ENCODE measurements around the gene ST8SIA6.

Gene ST8SIA6

DNA sequence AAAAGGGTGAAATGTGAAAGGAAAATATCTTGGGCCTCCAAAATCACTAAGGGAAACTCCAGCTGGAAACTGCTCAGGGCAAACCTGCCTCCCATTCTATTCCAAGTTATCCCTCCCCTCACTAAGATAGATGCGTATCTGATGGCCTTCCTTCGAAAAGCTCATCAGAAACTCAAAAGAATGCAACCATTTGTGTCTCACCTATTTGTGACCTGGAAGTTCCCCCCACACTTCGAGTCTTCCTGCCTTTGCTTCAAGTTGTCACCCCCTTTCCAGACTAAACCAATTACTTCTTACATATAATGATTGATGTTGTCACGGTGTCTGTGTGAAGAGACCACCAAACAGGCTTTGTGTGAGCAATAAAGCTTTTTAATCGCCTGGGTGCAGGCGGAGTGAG is 69.3 kb downstream of the ST8SIA6 start:
- DNase-seq (ENCODE audit: low read depth), result no peak

DNA sequence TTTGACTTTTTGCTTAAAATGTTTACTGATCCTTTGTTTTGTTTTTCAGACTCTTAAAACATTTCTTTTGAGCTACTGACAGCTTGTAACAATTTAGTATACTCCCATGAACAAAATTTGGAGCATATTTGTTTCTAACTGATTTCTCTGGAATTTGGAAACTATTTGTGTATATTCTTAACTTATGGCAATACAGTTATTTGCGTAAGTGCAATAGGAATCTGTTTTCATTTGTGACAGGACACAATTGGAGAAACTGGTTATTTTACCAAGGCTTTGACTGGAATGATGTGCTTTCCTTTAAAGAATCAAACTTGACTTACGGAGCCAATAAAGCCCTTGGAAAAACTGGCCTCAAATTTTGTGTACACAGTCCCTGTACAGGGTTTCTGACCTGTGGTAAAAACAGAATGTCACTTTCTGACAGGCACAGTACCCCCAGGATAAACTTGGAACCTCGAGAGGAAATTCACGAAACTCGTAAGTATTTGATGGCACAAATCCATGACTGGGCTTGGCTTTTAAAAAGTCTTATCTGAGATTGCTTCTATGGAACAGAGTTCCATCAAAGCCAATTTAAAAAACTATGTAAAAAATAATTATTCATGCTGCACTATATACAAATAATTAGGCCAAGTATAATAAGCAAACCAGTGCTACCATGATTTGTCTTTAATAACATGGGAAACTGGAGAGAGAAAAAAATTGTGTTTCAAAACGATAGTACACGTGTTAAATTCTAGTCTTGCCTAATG is 70.4 kb downstream of the ST8SIA6 start:
- DNase-seq (ENCODE audit: low read depth), result peak; percentile 52

DNA sequence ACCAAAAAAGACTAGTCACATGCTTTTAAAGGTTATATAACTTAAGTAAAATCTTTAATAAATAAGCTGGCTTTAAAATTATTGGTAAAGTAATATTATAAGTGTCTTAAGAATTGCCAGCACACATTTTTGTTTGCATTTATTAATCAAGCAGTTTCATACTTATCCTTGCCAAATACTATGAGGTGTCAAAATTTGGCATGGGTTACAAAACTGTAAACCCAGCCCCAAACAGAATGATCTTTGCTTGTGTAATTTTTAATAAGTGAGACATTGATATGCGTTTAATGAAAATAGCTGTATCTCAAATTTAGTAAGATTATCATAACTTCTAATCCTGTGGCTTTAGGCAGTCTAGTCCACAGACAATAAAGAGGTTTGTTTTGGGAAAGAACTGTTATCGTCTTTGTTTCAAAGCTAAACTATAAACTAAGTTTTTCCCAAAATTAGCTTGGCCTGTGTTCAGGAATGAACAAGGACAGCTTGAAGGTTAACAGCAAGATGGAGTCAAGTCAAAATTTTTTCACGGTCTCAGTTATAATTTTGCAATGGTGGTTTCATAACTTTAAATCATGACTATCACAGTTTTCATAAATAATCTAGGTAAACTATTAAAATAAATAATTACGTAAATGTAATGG is 72.8 kb downstream of the ST8SIA6 start:
- no peak for DNase-seq (ENCODE audit: low read depth)

DNA sequence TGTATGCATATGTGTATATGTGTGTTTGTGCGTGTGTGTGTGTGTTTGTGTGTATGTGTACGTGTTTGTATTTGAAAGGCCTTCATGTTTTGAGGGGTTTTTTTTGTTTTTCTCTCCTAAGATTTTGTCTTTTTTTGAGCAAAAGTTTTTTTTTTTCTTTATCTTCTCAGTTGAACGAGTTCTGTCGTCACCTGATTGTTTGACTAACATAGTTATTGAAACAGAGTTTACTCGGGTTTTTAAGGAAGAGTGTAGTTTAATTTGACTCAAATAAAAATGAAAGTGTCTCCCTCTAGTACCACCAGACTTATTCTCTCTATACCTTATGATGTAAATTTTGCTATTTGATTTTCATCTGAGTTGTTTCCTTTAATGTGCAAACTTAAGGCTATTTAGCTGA is 73.5 kb downstream of the ST8SIA6 start:
- no peak for DNase-seq (ENCODE audit: low read depth)

DNA sequence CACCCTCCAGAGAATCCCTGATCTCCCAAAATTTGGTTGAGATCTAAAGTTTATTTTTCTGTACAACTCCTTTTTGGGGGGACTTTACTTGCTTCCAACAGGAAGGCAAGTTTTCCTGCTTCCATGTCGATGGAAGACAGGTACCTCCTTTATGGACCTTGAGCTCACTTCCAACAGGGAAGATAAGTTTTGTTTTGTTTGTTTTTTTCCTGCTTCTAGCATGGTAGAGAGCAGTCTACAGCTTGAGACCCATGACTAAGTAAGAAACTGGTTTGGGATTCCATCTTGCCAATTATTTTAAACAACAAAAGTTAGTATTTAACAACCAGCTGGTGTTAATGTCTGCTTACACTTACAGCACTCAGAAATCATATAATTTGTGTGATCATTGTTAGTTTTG is 74.4 kb downstream of the ST8SIA6 start:
- no peak for DNase-seq (ENCODE audit: low read depth)

DNA sequence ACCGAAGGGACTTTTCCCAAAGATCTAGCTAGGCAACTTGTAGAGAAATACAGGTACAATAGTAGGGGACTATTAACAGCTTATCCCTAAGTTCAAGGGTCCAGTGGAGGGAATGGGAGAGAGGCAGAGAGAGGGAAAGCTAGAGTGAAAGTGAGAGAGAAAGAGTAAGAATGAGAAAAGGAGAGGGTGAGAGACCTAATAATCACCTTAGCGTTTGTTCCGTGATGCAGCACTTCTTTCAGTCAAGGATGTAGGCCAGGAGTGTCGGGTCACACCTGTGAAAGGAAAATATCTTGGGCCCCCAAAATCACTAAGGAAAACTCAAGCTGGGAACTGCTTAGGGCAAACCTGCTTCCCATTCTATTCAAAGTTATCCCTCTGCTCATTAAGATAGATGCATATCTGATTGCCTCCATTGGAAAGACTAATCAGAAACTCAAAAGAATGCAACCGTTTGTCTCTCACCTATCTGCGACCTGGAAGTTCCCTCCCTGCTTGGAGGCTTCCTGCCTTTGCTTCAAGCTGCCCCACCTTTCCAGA is 75.2 kb downstream of the ST8SIA6 start:
- DNase-seq (ENCODE audit: low read depth), result no peak

DNA sequence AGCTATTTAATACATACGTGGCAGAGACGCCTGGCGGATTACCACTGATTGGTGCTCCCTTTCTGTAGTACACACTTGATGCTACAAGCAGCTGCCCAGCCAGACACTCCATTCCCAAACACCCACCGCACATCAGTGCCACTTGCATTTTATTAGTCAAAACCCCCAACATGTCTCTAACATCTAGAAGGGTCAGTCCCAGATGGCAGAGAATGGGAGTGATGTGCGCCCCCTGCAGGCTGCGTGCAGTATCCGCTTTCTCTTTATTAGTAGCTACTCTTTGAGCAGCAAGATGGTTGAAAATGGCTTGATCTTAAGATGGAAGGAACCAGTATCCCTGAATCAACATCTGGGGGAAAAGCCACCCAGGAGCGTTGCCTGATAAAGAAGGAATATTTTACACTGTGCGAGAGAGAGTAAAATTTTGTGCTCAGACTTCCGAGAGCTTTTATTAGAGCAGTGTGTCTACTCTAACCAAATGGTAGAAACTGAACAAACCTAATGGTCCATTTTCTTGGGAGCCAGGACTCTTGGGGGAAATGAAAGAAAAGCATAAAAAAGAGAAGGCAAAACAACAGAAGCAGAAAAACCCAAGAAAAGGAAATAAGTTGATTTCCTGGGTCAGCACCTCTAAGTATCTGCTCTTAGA is 78.3 kb downstream of the ST8SIA6 start:
- DNase-seq (ENCODE audit: low read depth), result no peak

DNA sequence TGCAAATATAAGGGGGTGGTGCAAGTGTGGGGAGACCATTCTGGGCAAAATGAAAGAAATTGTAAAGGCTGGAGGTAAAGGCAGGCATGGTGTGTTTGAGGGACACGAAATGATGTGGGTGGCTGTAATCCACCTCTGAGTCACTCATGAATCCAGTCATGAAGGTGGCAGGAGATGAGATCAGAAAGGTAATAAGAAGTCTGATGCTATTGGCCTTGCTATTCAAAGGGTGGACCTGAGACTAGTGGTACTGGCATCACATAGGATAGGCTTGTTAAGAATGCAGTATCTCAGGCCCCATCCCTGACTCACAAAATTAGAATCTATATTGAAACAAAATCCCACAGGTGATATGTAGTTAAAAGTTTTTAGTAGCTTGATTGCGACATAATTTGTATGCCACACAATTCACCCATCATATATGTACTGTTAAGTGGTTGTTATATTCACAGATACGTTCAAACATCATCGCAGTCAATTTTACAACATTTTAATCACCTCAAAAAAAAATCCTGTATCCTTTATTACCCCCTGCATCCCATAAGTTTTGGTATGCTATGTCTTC is 85.6 kb downstream of the ST8SIA6 start:
- DNase-seq (ENCODE audit: low read depth), result no peak

DNA sequence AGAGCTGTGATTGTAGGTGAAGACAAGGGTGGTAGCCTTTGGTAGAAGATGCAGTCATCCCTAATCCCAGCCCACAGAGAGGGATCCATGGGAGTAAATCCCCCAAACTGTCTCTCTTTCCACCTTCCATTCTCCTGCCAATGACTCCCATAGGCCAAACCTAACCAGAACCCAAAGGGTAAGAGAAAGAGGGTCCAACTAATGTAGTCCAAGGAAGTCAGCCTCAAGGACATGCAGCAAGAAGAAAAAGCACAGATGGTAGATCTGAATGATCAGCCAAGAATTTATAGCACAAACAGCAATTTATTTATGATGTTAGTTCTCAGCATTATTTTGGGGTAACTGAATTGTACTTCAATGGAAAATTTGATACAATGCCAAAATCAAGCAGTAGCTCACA is 87.7 kb downstream of the ST8SIA6 start:
- DNase-seq (ENCODE audit: low read depth), result no peak

DNA sequence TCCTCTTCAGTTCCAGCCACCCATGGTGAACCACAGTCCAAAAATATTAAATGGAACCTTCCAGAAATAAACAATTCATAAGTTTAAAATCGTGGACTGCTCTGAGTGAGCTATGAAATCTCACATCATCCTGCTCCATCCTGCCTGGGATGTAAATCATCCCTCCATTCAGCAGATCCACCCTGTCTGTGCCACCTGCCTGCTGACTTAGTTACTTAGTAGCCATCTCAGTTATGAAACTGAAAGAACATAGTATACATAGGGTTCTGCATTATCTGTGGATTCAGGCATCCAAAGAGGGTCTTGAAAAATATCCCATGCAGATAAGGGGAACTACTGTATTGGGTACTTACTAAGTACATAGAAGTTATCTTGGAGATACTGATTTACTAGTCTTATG is 89.0 kb downstream of the ST8SIA6 start:
- DNase-seq (ENCODE audit: low read depth), result no peak

DNA sequence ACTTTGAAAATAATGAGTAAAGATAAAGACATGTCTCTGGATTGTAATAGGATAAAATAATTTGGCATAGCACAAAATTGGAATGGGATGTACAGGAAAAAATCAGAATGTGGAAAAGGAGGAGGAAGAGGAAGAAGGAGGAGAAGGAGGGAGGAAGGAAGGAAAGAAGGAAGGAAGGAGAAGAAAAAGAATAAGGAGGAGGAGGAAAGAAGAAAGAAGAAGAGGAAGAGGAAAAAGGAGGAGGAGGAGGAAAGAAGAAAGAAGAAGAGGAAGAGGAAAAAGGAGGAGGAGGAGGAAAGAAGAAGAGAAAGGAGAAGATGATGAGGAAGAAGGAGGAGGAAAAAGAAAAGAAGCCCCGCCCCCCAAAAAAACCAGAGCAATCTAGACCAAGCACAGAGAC is 95.9 kb downstream of the ST8SIA6 start:
- DNase-seq (ENCODE audit: low read depth), result no peak

DNA sequence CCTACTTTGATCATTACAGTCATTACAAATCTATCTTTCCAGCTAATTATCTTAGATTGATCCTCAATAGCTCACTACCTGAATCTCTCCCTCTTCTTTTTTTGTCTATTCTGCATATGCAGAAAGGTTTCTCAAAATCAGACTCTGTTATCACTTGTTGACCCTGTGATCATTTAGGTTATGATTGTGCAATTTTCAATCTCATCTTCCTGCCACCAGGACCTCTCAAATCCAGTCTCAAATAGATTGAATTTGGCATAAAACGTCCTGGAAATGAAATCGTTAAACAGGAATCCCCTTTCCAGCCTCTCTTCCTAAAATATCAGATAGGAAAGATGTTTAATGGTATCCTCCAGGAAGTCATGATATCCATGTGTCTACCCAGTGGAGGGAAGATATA is 96.6 kb downstream of the ST8SIA6 start:
- no peak for DNase-seq (ENCODE audit: low read depth)

DNA sequence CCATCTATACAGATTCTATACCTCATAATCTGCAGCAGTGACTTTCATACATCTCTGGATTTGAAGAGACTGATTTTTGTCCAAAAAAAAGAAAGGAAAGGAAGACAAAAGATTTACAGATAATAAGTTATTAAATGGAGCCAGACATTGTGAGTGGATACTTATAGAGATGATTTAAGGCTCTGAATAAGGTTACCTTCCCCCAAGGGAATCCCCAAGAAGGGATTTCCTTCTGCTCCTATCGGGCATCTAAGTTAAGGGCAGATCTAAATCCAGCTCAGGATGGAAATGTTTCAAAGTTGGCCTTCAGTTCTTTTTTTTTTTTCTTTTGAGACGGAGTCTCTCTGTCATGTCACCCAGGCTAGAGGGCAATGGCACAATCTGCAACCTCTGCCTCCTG is 97.6 kb downstream of the ST8SIA6 start:
- DNase-seq (ENCODE audit: low read depth), result no peak

DNA sequence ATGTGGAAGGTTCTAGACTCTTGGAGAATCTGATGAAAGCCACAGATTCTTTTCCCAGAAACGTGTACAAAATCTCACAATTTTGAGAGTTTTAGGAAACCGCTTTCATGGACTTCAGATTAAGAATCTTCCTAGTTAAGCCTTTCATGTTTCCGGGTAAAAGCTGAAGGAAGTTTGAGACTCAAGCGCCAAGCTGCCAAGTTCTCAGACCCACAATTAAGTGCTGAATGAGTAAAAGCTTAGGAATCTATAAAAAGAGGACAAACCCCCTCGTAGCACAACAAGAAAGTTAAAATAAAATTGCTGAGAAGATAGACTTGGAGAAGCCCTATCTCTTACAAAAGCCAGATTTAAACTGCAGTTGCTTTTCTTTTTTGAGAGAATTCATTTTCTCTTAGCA is 99.6 kb downstream of the ST8SIA6 start:
- DNase-seq (ENCODE audit: low read depth), result no peak

DNA sequence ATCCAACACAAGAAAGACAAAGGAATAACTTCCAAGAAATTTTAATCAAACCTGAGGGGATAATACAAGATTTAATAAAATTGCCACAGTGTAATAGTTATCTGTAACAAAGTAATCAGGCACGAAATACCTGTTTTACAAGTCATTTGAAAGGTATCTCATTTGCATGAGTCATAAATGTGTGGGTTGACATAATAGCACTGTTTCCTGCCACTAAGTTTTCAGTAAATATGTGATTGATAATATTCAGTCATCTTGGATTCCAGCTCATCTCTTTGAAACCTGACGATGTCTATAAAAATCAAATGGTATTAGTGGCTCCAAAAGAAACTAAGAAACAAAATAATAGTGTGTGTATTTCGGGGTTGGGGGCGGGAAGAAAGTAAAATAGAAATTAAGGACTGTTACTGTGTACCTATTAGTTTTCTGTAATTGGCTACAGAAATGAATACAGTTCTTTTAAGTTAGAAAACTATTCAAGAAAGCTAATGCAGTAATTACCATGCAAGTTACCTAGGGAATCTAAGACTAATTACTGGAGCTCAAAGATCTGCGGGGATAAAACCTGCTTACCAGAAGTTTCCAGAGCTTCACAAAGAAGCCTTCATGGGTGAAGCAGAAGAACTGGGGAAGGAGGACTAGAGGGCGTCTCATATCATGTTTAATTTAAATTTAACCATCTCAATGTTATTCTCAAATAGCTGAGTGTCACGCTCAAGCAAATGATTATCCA is 100.7 kb downstream of the ST8SIA6 start:
- no peak for DNase-seq (ENCODE audit: low read depth)

DNA sequence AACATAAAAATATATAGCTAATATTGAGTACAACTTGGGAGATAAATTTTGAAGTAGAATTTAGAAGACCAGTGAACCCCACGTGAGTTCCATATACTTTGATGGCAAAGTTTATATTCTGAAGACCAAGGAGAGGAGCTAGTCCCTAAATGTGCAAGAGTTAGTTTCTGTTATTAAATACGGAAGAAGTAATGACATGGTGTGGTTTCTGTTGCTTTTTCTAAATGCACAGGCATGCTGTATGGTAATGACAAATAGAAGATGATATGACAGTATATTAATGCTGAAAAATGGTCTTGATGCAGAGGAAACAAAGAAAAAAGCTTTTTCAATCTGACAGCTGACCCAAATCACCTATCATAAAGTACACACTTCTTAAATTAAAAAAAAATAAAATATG is 101.8 kb downstream of the ST8SIA6 start:
- DNase-seq (ENCODE audit: low read depth), result no peak

DNA sequence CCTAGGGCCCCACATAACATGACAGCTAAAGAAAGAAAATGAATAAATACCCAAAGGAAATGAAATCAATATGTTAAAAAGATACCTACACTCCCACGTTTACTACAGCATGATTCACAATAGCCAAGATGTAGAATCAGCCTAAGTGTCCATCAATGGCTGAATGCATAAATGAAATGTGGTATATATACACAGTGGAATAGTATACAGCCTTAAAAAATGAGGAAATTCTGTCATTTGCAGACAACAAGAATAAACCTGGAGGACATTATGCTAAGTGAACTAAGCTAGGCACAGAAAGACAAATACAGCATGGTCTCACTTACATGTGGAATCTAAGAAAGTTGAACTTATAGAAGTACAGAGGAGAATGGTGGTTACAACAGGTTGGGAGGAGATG is 102.9 kb downstream of the ST8SIA6 start:
- DNase-seq (ENCODE audit: low read depth), result no peak

DNA sequence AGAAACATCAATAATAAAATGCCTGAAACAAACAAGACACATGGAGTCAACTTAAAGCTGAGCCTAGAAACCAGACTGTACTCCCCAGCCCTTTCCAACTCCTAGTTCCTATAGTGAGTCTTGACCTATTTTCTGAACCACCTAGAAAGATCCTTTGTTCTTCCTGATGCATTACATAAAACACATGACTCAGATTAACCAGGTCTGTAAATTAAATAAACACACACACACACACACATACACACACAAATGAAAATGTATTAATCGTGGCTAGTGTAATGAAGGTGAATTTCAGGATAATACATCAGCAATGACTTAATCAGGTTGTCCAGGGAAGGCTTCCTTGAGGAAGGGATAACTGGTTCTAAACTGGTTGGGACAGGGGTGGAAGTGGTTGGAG is 104.7 kb downstream of the ST8SIA6 start:
- DNase-seq (ENCODE audit: low read depth), result no peak

DNA sequence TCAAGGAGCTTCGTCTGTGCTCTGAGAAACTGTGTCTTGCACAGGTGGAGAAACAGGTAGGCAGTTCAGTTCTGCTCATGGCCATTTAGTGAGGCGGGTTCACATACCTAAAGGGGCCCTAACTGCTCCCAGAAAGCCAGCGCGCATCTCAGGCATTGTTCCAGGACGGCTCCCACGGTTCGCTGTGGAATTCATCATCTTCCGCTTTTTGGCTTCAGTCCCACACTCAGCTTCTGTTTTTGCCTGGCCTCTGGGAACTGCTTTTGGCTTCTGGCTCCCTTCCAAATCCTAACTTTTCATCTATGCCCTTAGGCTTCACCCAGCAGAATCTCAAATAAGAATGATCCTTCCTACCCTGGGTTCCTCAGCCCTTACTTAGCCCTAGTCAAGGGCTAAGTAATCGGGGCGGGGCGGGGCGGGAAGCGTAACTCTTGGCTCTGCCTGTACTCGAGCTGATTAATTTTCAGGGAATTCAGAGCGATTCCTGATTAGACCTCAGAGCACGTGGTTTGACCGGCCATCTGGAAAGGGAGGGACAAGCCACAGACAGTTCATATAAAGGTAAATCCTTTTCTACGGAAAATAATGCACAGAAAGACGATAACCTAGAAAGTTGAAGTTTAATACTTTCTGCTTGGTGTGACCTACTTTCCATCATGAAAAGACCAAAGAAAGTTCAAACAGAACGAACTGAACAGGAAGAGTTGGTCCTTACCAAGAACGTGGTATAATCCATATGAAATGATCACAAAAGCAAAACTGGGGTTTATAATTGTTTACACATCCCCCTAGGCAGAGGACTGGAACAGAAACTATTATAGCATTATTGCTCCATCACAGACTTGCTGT is 105.7 kb downstream of the ST8SIA6 start:
- peak; percentile 75 for DNase-seq (ENCODE audit: low read depth)

DNA sequence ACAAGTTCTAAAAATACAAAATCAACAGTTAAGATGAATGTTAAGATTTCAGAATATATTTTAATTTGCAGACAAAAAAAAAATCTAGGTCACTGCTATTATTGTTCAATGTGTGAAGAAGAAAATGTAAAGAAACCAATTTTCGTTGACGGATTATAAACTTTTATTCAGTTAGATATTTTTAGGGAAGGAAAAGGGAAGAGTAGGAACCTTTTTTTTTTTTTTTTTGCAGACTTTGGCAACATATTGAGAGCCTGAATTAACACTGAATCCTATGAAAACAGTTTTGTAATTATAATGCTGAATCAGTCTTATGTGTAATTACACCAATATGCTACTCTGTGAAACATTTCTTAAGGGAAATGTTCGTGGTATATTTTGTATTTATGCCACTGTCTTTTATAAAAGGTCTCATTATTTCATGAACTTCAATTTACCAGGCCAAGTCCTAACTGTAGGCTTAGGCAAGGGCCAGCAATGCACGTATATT is 106.3 kb downstream of the ST8SIA6 start:
- peak; percentile 20 for DNase-seq (ENCODE audit: low read depth)

DNA sequence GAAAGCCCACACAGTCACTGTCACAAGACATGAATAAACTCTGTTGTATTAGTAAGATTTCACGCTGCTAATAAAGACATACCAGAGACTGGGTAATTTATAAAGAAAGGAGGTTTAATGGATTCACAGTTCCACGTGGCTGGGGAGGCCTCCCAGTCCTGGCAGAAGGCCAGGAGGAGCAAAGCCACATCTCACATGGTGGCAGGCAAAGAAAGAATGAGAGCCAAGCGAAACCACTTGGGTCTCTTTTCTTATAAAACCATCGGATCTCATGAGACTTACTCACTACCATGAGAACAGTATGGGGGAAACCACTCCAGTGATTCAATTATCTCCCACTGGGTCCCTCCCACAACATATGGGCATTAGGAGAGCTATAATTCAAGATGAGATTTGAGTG is 110.2 kb downstream of the ST8SIA6 start:
- no peak for DNase-seq (ENCODE audit: low read depth)
